ENCODE measurements around the gene IQCN.

- no peak for TF ChIP-seq CTCF (IDR thresholded peaks at IDR 0.05)
- TF ChIP-seq POLR2A (IDR thresholded peaks at IDR 0.05), result no peak
These were observed 4.4 kb upstream of the IQCN start for GRCh38 chr19:18278521-18279265.

Data from lower leg skin (tissue), 3 donors.